HG03442 (cell line): ENCODE results near the gene ADGRD1.

Experiments
- ATAC-seq: cut with Tn5 transposase; IDR thresholded peaks from one replicate; pipeline ENCODE4 v1.9.1; 2021; ENCODE audit warnings: mild to moderate bottlenecking, moderate library complexity; ENCODE audit not compliant: unreplicated experiment

Gene ADGRD1

GRCh38 chr12:131097202-131098177, 143.8 kb downstream of the ADGRD1 start:
- no peak for ATAC-seq

GRCh38 chr12:131098178-131098981, 144.7 kb downstream of the ADGRD1 start:
- ATAC-seq, result no peak

GRCh38 chr12:131100031-131100674, 146.4 kb downstream of the ADGRD1 start:
- ATAC-seq, result no peak

GRCh38 chr12:131101006-131101405, 147.3 kb downstream of the ADGRD1 start:
- ATAC-seq, result no peak

GRCh38 chr12:131101703-131102492, 148.2 kb downstream of the ADGRD1 start:
- peak; percentile 69 for ATAC-seq

GRCh38 chr12:131102493-131102931, 148.8 kb downstream of the ADGRD1 start:
- no peak for ATAC-seq

- peak; percentile 40 for ATAC-seq
These were observed 149.4 kb downstream of the ADGRD1 start for GRCh38 chr12:131102991-131103668.

GRCh38 chr12:131103669-131104462, 150.2 kb downstream of the ADGRD1 start:
- no peak for ATAC-seq

GRCh38 chr12:131104463-131105350, 151.0 kb downstream of the ADGRD1 start:
- peak; percentile 50 for ATAC-seq

GRCh38 chr12:131105351-131105735, 151.6 kb downstream of the ADGRD1 start:
- no peak for ATAC-seq

GRCh38 chr12:131105736-131106348, 152.1 kb downstream of the ADGRD1 start:
- peak; percentile 45 for ATAC-seq

GRCh38 chr12:131106349-131106941, 152.7 kb downstream of the ADGRD1 start:
- ATAC-seq, result no peak

- no peak for ATAC-seq
These were observed 154.7 kb downstream of the ADGRD1 start for GRCh38 chr12:131108177-131108955.

GRCh38 chr12:131111446-131111845, 157.7 kb downstream of the ADGRD1 start:
- ATAC-seq, result no peak

GRCh38 chr12:131112021-131112420, 158.3 kb downstream of the ADGRD1 start:
- ATAC-seq, result peak; percentile 77

- no peak for ATAC-seq
These were observed 159.1 kb downstream of the ADGRD1 start for GRCh38 chr12:131112700-131113290.
